NT2/D1 (cell line): ENCODE data around the gene TCIRG1.

Experiments
- YY1 ChIP-seq: IDR thresholded peaks from 2 replicates; pipeline ENCODE4 v1.6.1; 2011; ENCODE audit not compliant: insufficient read length, insufficient read depth
- ZNF274 ChIP-seq: IDR thresholded peaks from 2 replicates; pipeline ENCODE4 v1.6.1; 2011; ENCODE audit warnings: mild to moderate bottlenecking, low read depth, low read length

DNA sequence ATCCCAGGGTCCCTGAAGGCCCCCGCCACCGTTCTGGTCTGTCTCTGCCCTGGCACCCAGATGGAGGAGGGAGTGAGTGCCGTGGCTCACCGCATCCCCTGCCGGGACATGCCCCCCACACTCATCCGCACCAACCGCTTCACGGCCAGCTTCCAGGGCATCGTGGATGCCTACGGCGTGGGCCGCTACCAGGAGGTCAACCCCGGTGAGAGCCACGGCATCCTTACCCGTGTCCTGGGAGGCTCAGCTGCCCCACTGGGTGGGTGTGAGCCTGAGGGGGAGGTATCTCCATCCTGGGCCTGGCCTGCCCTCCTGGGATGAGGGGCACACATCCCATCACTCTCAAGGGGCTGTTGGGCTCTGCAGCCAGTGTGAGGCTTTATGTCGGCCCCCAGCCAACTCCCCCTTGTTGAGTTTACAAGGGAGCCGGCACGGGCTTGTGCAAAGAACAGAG is 6.1 kb downstream of the TCIRG1 start:
- TF ChIP-seq YY1, result no peak
- no peak for TF ChIP-seq ZNF274
